Measurements from ENCODE around the gene LEKR1. TPM values are rescaled to one million over a fixed set of nuclear protein-coding genes. Genes with fewer than 3 reads are reported as not detected.
A peak's percentile ranks its signal among the peaks of the same experiment; 100 is the strongest.

Gene LEKR1
- polyA plus RNA-seq, 3 donors from 2014 or later = 1.6 to 2.1 TPM; not detected in 1

- H3K27me3 Mint-ChIP-seq (ENCODE audit: low read depth in 3 of 3) = peaks cover 2 to 9% (median 3%) of the 10 kb centered on the region in 3 donors
- H3K27ac Mint-ChIP-seq = no peak overlapping the region
- DNase-seq = no peak
- no peaks in the 10 kb centered on the region for H3K36me3 Mint-ChIP-seq
- no peak overlapping the region for H3K4me3 Mint-ChIP-seq
- no peaks in the 10 kb centered on the region for H3K4me1 Mint-ChIP-seq
- no peaks in the 10 kb centered on the region for H3K9me3 Mint-ChIP-seq
These were observed 247.7 kb downstream of the LEKR1 start for GRCh38 chr3:157073810-157074209.

- Mint-ChIP-seq H3K4me1 (no peaks in the 10 kb centered on the region), H3K4me3 (no peak overlapping the region), H3K27me3 (ENCODE audit: low read depth in 3 of 3) (peaks cover 2 to 9% (median 3%) of the 10 kb centered on the region in 3 donors), H3K27ac (no peak overlapping the region), H3K36me3 (no peaks in the 10 kb centered on the region), H3K9me3 (no peaks in the 10 kb centered on the region)
- no peak for DNase-seq
These were observed 248.3 kb downstream of the LEKR1 start for GRCh38 chr3:157074490-157074889.

GRCh38 chr3:157074981-157075380 is 248.8 kb downstream of the LEKR1 start:
- H3K9me3 Mint-ChIP-seq = no peaks in the 10 kb centered on the region
- peaks cover 2 to 9% (median 3%) of the 10 kb centered on the region in 3 donors for H3K27me3 Mint-ChIP-seq (ENCODE audit: low read depth in 3 of 3)
- H3K4me3 Mint-ChIP-seq = no peak overlapping the region
- H3K4me1 Mint-ChIP-seq = no peaks in the 10 kb centered on the region
- no peak overlapping the region for H3K27ac Mint-ChIP-seq
- H3K36me3 Mint-ChIP-seq = no peaks in the 10 kb centered on the region
- DNase-seq = no peak

GRCh38 chr3:157075693-157076420 is 249.7 kb downstream of the LEKR1 start:
- H3K4me1 Mint-ChIP-seq = no peaks in the 10 kb centered on the region
- no peak for DNase-seq
- no peaks in the 10 kb centered on the region for H3K36me3 Mint-ChIP-seq
- peaks cover 2 to 9% (median 3%) of the 10 kb centered on the region in 3 donors for H3K27me3 Mint-ChIP-seq (ENCODE audit: low read depth in 3 of 3)
- no peaks in the 10 kb centered on the region for H3K9me3 Mint-ChIP-seq
- no peak overlapping the region for H3K27ac Mint-ChIP-seq
- H3K4me3 Mint-ChIP-seq = no peak overlapping the region

GRCh38 chr3:157077565-157077991 is 251.4 kb downstream of the LEKR1 start:
- H3K27me3 Mint-ChIP-seq (ENCODE audit: low read depth in 3 of 3) = peaks cover 1 to 7% (median 2%) of the 10 kb centered on the region in 3 donors
- no peaks in the 10 kb centered on the region for H3K9me3 Mint-ChIP-seq
- H3K36me3 Mint-ChIP-seq = no peaks in the 10 kb centered on the region
- no peak overlapping the region for H3K27ac Mint-ChIP-seq
- no peak overlapping the region for H3K4me3 Mint-ChIP-seq
- DNase-seq = no peak
- peaks cover 0 to 9% of the 10 kb centered on the region in 2 donors for H3K4me1 Mint-ChIP-seq

- peak overlapping the region in 1 of 6 donors; percentile 56 for H3K27ac Mint-ChIP-seq
- DNase-seq = no peak
- no peak overlapping the region for H3K4me3 Mint-ChIP-seq
- no peaks in the 10 kb centered on the region for H3K36me3 Mint-ChIP-seq
- no peaks in the 10 kb centered on the region for H3K9me3 Mint-ChIP-seq
- H3K4me1 Mint-ChIP-seq = peaks cover 0 to 9% of the 10 kb centered on the region in 2 donors
- H3K27me3 Mint-ChIP-seq (ENCODE audit: low read depth in 3 of 3) = peaks cover 1 to 7% (median 2%) of the 10 kb centered on the region in 3 donors
These were observed 252.1 kb downstream of the LEKR1 start for GRCh38 chr3:157078131-157078810.

- no peaks in the 10 kb centered on the region for H3K36me3 Mint-ChIP-seq
- DNase-seq = no peak
- peaks cover 1 to 7% (median 2%) of the 10 kb centered on the region in 3 donors for H3K27me3 Mint-ChIP-seq (ENCODE audit: low read depth in 3 of 3)
- H3K4me1 Mint-ChIP-seq = peaks cover 0 to 9% of the 10 kb centered on the region in 2 donors
- H3K27ac Mint-ChIP-seq = no peak overlapping the region
- no peak overlapping the region for H3K4me3 Mint-ChIP-seq
- H3K9me3 Mint-ChIP-seq = no peaks in the 10 kb centered on the region
These were observed 252.6 kb downstream of the LEKR1 start for GRCh38 chr3:157078811-157079185.

- H3K27ac Mint-ChIP-seq = peak overlapping the region in 1 of 6 donors; percentile 72
- H3K36me3 Mint-ChIP-seq = no peaks in the 10 kb centered on the region
- H3K4me1 Mint-ChIP-seq = peaks cover 0 to 9% of the 10 kb centered on the region in 2 donors
- peaks cover 1 to 7% (median 2%) of the 10 kb centered on the region in 3 donors for H3K27me3 Mint-ChIP-seq (ENCODE audit: low read depth in 3 of 3)
- no peak overlapping the region for H3K4me3 Mint-ChIP-seq
- DNase-seq = no peak
- no peaks in the 10 kb centered on the region for H3K9me3 Mint-ChIP-seq
These were observed 253.7 kb downstream of the LEKR1 start for GRCh38 chr3:157079676-157080369.

- Mint-ChIP-seq H3K36me3 (no peaks in the 10 kb centered on the region), H3K4me1 (peaks cover 0 to 9% of the 10 kb centered on the region in 2 donors), H3K9me3 (no peaks in the 10 kb centered on the region), H3K27me3 (ENCODE audit: low read depth in 3 of 3) (peaks cover 0 to 2% (median 1%) of the 10 kb centered on the region in 3 donors), H3K27ac (peak overlapping the region in 3 of 6 donors; percentile 46 to 65 (median 57)), H3K4me3 (no peak overlapping the region)
- DNase-seq = peak; percentile 78 to 80 (median 80)
These were observed 255.6 kb downstream of the LEKR1 start for GRCh38 chr3:157081626-157082210.

- no peak for DNase-seq
- H3K4me1 Mint-ChIP-seq = peaks cover 0 to 9% of the 10 kb centered on the region in 2 donors
- no peaks in the 10 kb centered on the region for H3K9me3 Mint-ChIP-seq
- no peak overlapping the region for H3K4me3 Mint-ChIP-seq
- no peaks in the 10 kb centered on the region for H3K36me3 Mint-ChIP-seq
- peak overlapping the region in 1 of 6 donors; percentile 3 for H3K27ac Mint-ChIP-seq
- H3K27me3 Mint-ChIP-seq (ENCODE audit: low read depth in 3 of 3) = peaks cover 0 to 1% (median 0%) of the 10 kb centered on the region in 3 donors
These were observed 256.3 kb downstream of the LEKR1 start for GRCh38 chr3:157082305-157082982.

- Mint-ChIP-seq H3K4me3 (no peak overlapping the region), H3K27me3 (ENCODE audit: low read depth in 3 of 3) (peaks cover 0 to 8% (median 4%) of the 10 kb centered on the region in 3 donors), H3K27ac (no peak overlapping the region), H3K9me3 (no peaks in the 10 kb centered on the region), H3K4me1 (peaks cover 8 to 18% of the 10 kb centered on the region in 2 donors), H3K36me3 (no peaks in the 10 kb centered on the region)
- no peak for DNase-seq
These were observed 257.7 kb downstream of the LEKR1 start for GRCh38 chr3:157083824-157084223.

GRCh38 chr3:157086060-157086750 is 260.1 kb downstream of the LEKR1 start:
- DNase-seq = no peak
- Mint-ChIP-seq H3K36me3 (peaks cover 0 to 4% (median 0%) of the 10 kb centered on the region in 3 donors), H3K27me3 (ENCODE audit: low read depth in 3 of 3) (peaks cover 5 to 16% (median 15%) of the 10 kb centered on the region in 3 donors), H3K9me3 (peaks cover 0 to 1% (median 0%) of the 10 kb centered on the region in 6 donors), H3K4me1 (peaks cover 21 to 33% of the 10 kb centered on the region in 2 donors), H3K4me3 (peak overlapping the region in 1 of 5 donors; percentile 15), H3K27ac (no peak overlapping the region)
